Measurements from ENCODE around the gene ALDH3B1.
"Not testable (repeated sequence)": the region's sequence is repeated elsewhere in the genome, so short reads cannot be mapped to it uniquely, and the experiment has no call there.

Gene ALDH3B1, protein sequence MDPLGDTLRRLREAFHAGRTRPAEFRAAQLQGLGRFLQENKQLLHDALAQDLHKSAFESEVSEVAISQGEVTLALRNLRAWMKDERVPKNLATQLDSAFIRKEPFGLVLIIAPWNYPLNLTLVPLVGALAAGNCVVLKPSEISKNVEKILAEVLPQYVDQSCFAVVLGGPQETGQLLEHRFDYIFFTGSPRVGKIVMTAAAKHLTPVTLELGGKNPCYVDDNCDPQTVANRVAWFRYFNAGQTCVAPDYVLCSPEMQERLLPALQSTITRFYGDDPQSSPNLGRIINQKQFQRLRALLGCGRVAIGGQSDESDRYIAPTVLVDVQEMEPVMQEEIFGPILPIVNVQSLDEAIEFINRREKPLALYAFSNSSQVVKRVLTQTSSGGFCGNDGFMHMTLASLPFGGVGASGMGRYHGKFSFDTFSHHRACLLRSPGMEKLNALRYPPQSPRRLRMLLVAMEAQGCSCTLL

DNA sequence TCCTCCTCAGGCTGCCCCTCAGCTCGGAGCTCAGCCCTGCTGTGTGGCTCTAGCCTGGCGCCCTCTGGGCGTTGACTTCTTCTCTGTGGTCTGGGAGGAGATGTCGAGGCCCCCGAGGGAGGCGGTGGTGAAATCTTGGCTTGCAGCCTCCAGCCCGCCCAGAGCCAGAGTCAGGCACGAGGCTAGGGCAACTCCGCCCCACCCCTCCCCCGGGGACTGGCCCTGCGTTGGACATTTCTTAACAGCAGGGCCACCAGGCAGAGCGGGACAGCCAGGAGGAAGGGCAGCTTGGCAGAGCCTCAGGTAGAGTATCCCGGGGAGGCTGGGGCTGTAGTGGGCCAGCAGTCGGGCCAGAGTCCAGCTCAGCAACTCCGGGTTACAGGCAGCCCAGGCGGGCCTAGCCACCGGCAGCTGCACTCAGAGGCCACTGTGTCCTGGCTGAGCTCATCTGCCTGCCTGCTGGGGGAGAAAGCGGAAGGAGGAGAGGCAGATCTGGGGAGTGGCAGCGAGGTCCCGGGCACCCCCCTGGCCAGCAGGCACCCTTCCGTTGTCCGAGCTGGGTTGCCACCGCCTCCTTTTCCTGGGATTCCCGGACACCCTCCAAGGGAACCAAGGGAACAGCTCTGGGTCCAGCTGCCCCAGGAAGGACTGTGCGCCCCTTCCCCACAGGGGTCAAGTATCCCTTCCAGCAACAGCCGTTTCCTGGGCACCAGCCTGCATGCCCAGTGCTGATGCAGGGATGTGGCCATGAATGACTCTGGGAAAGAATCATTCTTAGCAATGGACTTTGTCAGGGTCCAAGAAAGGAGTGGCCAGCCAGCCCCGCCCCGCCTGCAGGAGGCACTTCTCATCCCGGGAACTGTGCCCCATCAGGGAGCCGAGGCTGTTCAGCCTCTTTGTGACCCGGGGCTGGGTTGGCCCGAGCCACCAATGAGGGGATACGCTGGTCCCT, at the start of gene ALDH3B1:
ALDH3B1 (plus strand) TSS at position 238 of the 952 bp plus-strand sequence. CDS start 4,971 bp downstream, outside the sequence.
- no peak for DNase-seq

DNA sequence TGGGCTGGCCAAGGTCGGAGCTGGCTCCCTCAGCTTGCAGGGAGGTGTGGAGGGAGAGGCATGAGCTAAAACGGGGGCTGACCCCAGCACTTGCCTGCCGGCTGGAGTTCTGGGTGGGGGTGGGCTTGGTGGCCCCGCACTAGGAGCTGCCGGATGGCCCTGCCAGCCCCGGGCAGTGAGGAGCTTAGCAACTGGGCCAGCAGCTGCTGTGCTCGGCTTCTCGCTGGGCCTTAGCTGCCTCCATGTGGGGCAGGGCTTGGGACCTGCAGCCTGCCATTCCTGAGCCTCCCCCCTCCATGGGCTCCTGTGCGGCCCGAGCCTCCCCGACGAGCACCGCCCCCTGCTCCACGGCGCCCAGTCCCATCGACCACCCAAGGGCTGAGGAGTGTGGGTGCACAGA, 46.9 kb upstream of the ALDH3B1 start:
- DNase-seq = not testable (repeated sequence)

DNA sequence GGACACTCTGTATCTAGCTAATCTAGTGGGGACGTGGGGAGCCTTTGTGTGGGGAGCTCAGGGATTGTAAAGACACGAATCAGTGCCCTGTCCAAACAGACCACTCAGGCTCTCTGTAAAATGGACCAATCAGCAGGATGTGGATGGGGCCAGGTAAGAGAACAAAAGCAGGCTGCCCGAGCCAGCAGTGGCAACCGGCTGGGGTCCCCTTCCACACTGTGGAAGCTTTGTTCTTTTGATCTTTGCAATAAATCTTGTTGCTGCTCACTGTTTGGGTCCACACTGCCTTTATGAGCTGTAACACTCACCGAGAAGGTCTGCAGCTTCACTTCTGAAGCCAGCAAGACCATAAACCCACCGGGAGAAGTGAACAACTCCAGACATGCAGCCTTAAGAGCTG, 46.2 kb upstream of the ALDH3B1 start:
- not testable (repeated sequence) for DNase-seq

DNA sequence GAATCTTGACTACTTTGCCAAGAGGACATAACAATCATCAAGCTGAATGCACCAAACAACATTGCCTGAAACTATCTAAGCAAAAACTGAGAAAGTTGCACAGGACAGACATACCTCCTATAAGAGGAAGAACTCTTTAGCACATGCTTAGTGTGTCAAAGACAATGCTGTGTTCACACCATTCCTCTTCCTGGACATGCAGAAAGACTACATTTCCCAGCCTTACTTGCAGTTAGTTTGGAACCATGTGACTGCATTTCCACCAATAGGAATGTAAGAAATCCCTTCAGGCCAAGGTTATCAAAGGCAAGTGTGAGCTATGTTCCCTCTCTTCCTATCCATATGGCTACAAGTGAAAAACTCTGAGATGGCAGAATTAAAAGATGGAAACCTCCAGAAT, 45.4 kb upstream of the ALDH3B1 start:
- DNase-seq = not testable (repeated sequence)

DNA sequence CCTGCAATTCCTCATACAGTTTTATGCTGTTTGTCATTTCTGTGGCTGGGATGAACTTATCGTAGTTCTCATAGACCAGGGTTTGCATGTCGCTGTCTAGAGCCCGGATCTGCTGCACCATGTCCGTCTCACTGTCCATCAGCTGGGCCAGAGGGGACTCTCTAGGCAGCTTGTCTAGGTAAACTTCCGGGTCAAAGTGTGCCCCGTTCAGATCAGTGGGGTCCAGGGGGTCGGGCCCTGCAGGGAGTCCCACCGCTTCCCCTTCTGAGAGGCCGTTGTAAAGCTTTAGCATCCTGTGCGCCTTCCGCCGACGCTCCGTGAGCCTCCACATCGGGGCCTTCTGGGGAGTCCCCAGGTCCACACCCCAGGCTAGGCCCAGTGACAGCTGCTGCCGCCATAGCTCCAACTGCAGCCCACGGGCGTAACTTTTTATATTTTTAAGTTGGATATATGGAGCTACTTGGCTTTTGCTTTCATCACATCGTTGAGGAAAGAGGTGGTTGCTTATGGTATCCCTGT, 44.2 kb upstream of the ALDH3B1 start:
- not testable (repeated sequence) for DNase-seq

DNA sequence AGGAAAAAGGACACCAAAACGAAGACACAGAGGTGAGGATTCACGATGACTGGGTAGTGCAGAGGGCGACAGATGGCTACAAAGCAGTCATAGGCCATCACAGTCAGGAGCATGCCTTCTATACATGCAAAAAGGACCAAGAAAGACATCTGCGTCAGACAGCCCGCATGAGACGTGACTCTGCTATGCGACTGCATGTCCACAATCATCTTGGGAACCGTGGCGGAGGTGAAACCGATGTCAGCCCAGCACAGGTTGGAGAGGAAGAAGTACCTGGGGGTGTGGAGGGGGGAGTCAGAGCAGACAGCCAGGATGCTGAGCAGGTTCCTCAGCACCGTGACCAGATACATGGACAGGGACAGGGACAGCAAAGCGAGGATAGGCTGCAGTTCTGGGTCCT, 35.4 kb upstream of the ALDH3B1 start:
- not testable (repeated sequence) for DNase-seq

DNA sequence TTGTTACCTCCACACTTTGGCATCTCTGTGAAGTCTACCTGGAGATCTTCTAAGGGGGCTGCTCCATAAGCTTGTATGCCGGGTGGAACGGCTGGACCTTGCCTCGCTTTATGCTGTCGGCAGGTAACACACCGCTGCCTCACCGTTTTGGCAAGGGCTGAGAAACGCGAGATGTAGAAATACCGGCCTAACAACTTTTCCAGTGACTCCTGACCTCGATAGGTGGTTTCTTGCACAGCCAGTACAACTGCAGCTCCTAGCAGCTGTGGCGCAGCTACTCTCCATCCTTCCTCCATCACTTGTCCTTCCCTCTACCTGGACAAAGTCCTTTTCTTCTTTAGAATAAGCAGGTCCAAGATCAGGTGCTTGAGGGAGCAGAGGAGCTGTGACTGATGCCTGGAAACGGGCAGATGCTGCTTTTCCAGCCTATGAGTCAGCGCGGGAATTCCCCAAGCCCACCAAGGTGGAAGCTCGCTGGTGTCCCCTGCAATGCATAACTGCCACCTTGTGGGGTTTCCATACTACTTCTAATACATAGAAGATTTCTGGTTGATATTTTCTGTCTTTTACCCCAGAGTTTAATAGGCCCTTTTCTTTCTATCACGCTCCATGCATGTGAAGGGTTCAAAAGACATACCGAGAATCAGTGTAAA, 31.2 kb upstream of the ALDH3B1 start:
- not testable (repeated sequence) for DNase-seq

DNA sequence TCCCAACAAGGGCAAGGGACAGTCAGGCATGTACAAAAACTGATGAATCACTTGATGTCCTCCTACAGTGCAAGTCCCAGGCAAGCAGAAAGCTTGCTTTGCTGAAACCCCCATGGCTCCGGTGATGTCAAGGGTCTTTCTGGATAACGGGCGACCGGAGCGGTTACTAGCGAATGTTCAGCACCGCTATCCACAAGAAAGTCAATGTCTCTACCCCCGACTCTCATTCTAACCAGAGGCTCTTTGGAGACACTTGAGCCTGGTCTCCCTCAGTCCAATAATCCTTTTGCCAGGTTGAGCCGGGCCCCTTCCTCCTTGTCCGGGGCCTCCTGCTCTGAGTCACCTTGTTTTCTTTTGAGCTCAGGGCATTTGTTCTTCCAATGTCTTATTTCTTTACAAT, 28.9 kb upstream of the ALDH3B1 start:
- DNase-seq = not testable (repeated sequence)

DNA sequence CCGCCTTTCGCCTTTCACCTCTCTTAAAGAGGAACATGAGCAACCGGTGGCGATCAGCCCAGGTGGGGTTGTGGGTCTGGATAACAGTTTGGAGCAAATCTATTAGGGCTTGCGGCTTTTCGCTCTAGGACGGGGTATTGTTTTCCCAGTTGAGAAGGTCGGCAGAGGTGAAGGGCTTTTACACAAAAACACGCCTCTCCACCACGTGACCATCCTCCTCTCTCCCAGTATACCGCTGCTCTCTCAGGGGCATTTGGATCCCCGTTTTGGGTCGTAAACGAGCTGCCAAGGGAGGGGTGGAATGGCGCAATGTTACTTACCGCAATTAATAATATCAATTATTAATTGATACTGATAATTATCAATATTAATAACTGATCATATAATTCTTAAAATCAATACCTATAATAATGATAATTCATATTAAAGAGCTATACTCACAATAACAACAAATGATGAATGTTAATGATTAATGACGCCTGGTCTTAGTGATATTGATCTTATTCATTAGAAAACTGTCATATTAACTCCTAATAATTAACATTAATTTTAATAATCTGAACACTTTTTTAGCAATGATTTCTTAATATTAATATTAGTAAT, 27.8 kb upstream of the ALDH3B1 start:
- DNase-seq = not testable (repeated sequence)

DNA sequence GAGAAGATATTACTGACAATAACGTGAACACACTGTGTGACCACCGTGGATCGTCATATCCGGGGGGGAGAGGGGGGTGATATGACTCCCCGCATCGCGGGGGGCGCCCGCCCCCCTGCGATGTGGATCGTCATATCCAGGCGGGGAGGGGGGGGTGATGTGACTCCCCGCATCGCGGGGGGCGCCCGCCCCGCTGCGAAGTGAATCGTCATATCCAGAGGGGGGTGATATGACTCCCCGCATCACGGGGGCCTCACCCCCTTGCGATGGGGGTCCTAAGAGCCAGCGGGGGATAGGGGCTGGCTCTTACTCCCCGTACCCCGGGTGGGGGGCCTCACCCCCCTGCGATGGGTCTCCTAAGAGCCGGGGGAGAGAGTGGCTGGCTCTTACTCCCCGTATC, 26.2 kb upstream of the ALDH3B1 start:
- DNase-seq = no peak

DNA sequence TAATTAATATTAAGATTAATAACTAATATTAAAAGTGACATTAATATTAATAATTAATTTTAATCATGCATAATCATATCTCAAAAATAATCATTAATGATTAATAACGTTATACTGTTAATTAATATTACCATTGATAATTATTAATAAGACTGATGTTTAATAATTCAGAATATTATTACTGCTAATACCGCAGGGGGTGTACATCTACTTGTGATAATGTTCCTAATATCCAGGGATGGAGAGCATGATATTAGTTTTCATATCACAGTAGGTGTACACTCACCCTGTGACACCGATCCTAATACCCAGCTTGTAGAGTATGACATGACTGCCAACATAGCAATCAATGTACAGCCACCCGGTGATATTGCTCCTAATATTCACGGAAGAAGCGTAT, 24.8 kb upstream of the ALDH3B1 start:
- DNase-seq = not testable (repeated sequence)

DNA sequence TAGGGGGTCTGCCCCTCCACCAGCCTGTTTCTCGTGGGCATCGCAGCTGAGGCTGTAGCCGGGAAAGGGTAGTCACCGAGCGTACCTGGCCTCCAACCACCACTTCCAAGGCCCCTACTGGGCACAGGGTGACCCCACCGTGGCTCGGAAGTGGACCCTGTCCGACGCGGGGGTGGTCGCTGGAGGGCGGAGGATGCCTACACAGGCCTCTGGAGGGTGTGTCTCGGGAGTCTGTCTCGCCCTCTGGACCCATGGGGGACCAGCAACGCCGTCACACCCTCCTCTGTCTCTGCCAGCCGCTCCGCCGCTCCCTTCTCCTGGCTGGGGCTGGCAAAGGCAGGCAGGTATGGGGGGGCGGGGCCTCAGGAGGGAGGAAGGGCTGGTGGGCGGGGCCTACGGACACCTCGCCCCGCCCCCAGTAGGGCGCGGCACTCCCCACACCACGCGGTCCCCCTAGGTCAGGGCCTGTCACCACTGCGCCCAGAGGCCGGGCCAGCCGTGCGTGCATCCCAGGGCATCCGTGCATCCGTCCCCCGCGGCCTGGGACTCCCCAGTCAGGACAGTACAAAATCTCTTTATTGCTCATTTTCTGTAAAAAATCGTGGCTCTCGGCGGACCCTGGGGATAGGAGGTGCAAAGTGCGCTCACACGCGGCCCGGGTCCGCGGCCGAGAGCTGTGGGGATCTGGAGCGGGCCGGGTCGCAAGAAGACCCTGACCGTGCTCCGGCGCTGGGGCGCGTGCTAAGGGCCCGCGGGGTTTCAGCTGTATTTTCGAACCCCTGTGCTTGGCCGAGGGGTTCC, 19.4 kb upstream of the ALDH3B1 start:
- peak; percentile 59 for DNase-seq

DNA sequence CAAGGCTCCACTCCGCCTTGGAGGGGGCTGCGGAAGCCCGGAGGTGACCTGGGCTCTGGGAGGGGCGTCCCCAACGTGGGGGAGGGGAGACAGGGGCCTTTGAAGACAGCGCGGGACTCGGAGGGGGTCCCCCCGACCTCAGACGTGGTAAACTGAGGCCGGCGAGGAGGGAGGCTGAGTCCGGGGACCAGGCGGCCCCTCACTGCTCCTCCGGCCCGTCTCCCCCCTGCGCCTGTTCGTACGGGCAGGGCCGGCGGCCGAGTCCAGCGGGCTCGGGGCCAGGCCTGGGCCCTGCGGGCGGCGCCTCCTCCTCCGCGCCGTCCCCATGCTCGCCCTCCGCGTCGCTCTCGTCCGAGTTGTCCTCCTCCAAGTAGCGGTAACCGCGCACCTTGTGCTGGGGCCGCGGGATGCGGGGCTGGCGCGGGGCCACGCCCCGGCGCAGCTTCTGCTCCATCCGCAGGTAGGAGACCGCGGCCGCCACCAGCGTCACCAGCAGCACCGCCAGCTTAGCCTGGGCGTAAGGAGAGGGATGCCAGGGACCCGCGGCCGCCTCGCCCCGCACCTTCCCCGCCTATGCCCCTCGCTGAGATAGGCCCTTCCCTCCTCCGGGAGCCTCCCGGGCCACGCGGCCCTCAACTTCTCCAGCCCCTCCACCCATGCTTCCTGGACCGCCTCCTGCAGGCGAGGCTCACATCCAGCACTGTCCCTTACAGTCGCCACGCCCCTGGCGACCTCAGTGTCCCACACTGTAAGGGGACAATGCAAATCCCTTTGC, 18.6 kb upstream of the ALDH3B1 start:
- DNase-seq = not testable (repeated sequence)

DNA sequence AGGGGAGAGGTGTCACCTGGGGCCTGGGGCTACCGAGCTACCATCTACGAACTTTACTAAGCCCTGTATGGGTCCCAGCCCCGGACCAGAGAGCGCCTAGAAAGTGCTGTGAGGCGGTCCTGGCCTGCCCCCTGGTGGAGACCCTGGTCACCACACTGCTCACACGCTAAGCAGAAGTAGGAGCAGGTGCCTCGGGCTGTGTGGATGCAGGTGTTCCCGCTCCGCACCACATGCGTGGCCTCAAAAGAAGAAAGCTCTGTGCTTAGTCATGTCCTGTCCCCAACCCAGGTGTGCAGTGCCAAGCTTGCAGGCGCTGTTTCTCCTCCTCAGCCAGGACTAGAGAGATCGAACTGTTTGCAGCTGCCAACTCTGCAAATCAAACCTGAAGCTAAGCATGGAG, 16.3 kb upstream of the ALDH3B1 start:
- peak; percentile 70 for DNase-seq

DNA sequence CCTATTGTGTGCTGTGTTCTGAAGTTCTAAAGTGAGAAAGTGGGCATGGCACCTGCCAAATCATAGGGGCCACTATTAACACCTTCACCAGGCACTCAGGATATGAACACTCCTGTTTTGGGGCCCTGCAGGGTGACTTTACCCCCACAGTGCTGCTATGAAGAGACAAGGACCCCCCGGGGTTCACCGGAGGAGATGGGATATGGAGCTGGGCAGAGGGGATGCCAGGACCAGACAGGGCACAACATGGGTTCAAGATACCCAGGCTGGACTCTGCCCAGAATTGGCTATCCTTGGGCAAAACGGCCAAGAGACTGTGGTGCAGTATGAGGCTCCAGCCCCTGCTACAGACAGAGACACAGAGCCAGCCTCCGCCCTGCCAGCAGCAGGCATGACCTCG, 15.7 kb upstream of the ALDH3B1 start:
- DNase-seq = not testable (repeated sequence)

DNA sequence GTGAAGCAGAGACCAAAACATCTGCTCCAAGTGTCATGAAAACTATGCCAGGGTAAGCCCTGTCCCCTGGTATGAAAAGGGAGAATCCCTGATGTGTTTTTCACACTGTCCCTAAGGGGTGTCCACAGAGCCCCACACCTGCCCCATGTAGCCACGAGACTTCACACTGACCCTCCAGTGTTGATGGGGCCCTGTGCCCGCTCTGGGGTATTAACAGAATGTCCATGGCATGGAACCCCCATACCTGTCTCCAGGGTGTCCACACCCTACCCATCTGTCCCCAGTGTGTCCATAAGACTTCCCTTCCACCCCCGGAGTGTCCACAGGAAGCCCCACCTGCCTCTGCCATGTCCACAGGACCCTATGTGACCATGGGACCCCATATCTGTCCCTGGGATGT, 15.0 kb upstream of the ALDH3B1 start:
- not testable (repeated sequence) for DNase-seq

DNA sequence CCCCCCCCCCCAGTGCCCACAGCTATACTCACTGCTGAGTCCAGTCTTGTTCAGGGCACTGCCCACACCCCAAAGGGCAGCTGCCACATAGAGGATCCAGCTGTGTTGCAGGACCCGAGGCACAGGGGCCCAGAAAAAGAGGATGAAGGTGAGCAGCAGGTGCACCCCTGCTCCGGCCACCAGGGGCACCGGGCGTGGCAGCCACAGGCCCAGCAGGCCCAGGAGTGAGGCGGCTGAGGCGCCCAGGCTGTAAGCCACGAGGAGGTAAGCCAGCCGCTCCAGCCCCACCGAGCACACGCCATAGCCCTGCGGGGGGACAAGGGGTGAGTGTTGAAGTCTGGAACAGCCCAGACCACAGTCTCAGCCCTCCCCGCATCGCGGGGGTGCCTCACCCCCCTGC, 14.5 kb upstream of the ALDH3B1 start:
- not testable (repeated sequence) for DNase-seq

DNA sequence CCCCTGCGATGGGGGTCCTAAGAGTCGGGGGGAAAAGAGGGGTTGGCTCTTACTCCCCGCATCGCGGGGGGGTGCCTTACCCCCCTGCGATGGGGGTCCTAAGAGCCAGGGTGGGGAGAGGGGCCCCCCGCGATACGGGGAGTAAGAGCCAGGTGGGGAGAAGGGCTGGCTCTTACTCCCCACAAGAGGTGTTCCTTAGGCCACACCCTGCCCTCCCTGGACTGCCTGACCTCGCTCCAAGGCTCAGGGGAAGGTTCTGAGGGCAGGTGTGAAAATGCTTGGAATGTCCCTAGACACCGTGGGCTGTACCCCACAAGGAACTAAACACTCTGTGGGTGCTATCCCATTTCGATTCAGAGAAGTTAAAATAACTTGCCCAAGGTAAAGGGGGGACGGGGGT, 14.1 kb upstream of the ALDH3B1 start:
- no peak for DNase-seq

DNA sequence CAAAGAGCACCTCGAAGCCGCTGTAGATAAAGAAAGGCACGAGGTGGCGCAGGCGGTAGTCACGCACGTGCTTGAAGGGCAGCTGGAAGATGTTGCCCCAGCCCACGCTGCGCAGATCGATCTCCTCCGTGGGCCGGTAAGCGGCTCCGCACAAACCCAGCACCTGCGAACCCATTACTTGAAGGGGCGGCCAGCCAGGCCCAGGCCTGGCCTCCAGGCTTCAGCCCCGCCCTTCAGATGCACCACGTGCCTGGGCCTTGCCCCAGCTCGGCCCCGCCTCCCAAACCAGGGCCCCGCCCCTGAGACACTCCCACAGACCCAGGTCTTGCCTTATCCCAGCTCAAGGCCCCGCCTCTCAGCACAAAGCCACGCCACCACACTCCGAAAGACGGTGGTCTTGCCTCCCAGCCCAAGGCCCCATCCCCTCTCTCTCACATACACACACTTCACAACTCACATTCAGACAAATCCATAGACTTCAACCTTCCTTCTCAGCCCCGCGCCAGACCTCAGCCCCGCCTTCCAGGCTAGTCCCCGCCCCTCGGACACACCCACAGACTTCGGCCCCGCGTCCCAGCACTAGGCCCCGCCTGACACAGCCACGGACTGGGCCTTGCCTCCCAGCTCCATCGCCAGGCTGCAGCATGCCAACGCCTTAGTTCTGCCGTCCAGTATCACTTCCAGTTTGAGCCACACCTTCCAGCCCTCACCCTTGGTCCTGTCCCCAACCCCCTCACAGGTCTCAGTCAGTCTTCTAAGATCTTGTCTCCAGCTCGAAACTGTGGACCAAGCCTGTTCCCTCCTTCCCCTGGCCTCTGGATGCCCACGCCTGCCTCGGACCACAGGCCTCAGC, 13.3 kb upstream of the ALDH3B1 start:
- peak; percentile 74 for DNase-seq
